Liver (tissue), 9 donors: ENCODE data around the gene LSM3. TPM values are rescaled to one million over a fixed set of nuclear protein-coding genes. Genes with fewer than 3 reads are reported as not detected.

Source experiments
- DNase-seq: peaks from one replicate; pipeline ENCODE4 v3.0.0-alpha.2; 2017; ENCODE audit warnings: low spot score
- H3K27ac ChIP-seq, 2 donors: one replicate each; pipeline ENCODE4 v1.7.0; 2013; ENCODE audit warnings: inconsistent platforms in 2 of 2, low read length in 2 of 2, control low read depth in 1 of 2, low read depth in 1 of 2, mild to moderate bottlenecking in 1 of 2
- H3K27me3 ChIP-seq, 4 donors: one replicate each; pipeline versions ENCODE4 v1.6.1 to v1.7.0; 2013; ENCODE audit warnings: low read length in 3 of 4, inconsistent platforms in 1 of 4, mild to moderate bottlenecking in 1 of 4, moderate library complexity in 1 of 4; ENCODE audit not compliant: control insufficient read depth in 4 of 4, insufficient read depth in 4 of 4
- H3K36me3 ChIP-seq, 4 donors: one replicate each; pipeline versions ENCODE4 v1.6.1 to v1.7.0; 2013; ENCODE audit warnings: low read length in 3 of 4, mild to moderate bottlenecking in 3 of 4, low read depth in 1 of 4, moderate library complexity in 1 of 4; ENCODE audit not compliant: control insufficient read depth in 4 of 4, insufficient read depth in 3 of 4
- H3K4me1 ChIP-seq, 4 donors: one replicate each; pipeline versions ENCODE4 v1.6.1 to v1.7.0; 2013; ENCODE audit warnings: low read length in 3 of 4, mild to moderate bottlenecking in 3 of 4, moderate library complexity in 1 of 4; ENCODE audit not compliant: control insufficient read depth in 4 of 4, insufficient read depth in 4 of 4
- H3K4me3 ChIP-seq, 3 donors: one replicate each; pipeline versions ENCODE4 v1.6.1 to v1.7.0; 2013; ENCODE audit warnings: low read length in 3 of 3, control low read depth in 1 of 3, low read depth in 1 of 3, mild to moderate bottlenecking in 1 of 3
- H3K9ac ChIP-seq, 2 donors: one replicate each; pipeline ENCODE4 v1.7.0; 2013; ENCODE audit warnings: low read length in 2 of 2, mild to moderate bottlenecking in 2 of 2, moderate library complexity in 2 of 2, control low read depth in 1 of 2, low read depth in 1 of 2
- H3K9me3 ChIP-seq, 4 donors: one replicate each; pipeline versions ENCODE4 v1.6.1 to v1.7.0; 2013; ENCODE audit warnings: low read length in 3 of 4; ENCODE audit not compliant: control insufficient read depth in 4 of 4
- CTCF ChIP-seq: fragments of 150-350 bp; IDR thresholded peaks from 2 replicates; pipeline ENCODE4 v1.5.1; 2017; ENCODE audit warnings: improper control_type of control experiment, low read depth, low read length; ENCODE audit not compliant: missing input control
- EGR1 ChIP-seq, 2 donors: IDR thresholded peaks; 2 replicates each; pipeline ENCODE4 v1.6.1; 2016 to 2018; ENCODE audit warnings: antibody characterized with exemption in 2 of 2, low read depth in 2 of 2
- FOXA1 ChIP-seq: IDR thresholded peaks from 2 replicates; pipeline ENCODE4 v1.6.1; 2016; ENCODE audit warnings: antibody characterized with exemption
- FOXA2 ChIP-seq: IDR thresholded peaks from 2 replicates; pipeline ENCODE4 v1.6.1; 2016; ENCODE audit warnings: antibody characterized with exemption
- GABPA ChIP-seq, 2 donors: IDR thresholded peaks in 1 of 2; conservative IDR thresholded peaks in 1 of 2; 2 replicates each; pipeline ENCODE4 v1.6.1; 2016; ENCODE audit warnings: antibody characterized with exemption in 2 of 2, mild to moderate bottlenecking in 1 of 2, moderate library complexity in 1 of 2
- HNF4G ChIP-seq: IDR thresholded peaks from 2 replicates; pipeline ENCODE4 v1.6.1; 2016; ENCODE audit warnings: antibody characterized with exemption
- JUND ChIP-seq, 2 donors: IDR thresholded peaks; 2 replicates each; pipeline ENCODE4 v1.6.1; 2016; ENCODE audit warnings: antibody characterized with exemption in 2 of 2
- MAX ChIP-seq: IDR thresholded peaks from 2 replicates; pipeline ENCODE4 v1.6.1; 2016; ENCODE audit warnings: antibody characterized with exemption
- NR2F2 ChIP-seq: IDR thresholded peaks from 2 replicates; pipeline ENCODE4 v1.6.1; 2016; ENCODE audit warnings: antibody characterized with exemption
- RAD21 ChIP-seq, 2 donors: IDR thresholded peaks; 2 replicates each; pipeline ENCODE4 v1.6.1; 2016; ENCODE audit warnings: antibody characterized with exemption in 2 of 2, mild to moderate bottlenecking in 2 of 2
- RXRA ChIP-seq, 2 donors: IDR thresholded peaks; 2 replicates each; pipeline ENCODE4 v1.6.1; 2017 to 2018; ENCODE audit warnings: antibody characterized with exemption in 2 of 2, mild to moderate bottlenecking in 1 of 2
- SP1 ChIP-seq: IDR thresholded peaks from 2 replicates; pipeline ENCODE4 v1.6.1; 2018; ENCODE audit warnings: antibody characterized with exemption, mild to moderate bottlenecking
- TAF1 ChIP-seq: conservative IDR thresholded peaks from 2 replicates; pipeline ENCODE4 v1.6.1; 2016; ENCODE audit warnings: antibody characterized with exemption, mild to moderate bottlenecking
- YY1 ChIP-seq: IDR thresholded peaks from 2 replicates; pipeline ENCODE4 v1.6.1; 2016; ENCODE audit warnings: antibody characterized with exemption, mild to moderate bottlenecking
- ZBTB33 ChIP-seq: IDR thresholded peaks from 2 replicates; pipeline ENCODE4 v1.6.1; 2016; ENCODE audit warnings: antibody characterized with exemption
- WGBS: extraction: QIAGEN DNeasy Blood & Tissue Kit; methylation state at CpG from one replicate; pipeline ENCODE4 v1.1.7; 2013; 5-methylcytosine and 5-hydroxymethylcytosine counted together
- polyA plus RNA-seq, 2 donors: library from polyadenylated mRNA; stranded (reverse) in 1 of 2; unstranded in 1 of 2; fragments of 200-250 nt in 1 of 2; fragments of >200 nt in 1 of 2; fragmentation: Nextera tagmentation in 1 of 2; extraction: Ambion mirVana in 1 of 2; gene quantifications; one replicate each; pipeline versions ENCODE4 v1.2.1 to v1.2.3, GENCODE V29; 2013 to 2015
- total RNA-seq, 2 donors: library from RNA; depleted of rRNA; stranded (reverse); fragments of >200 nt; gene quantifications; one replicate each; pipeline ENCODE4 v1.2.3, GENCODE V29; 2014
- TF ChIP-seq, protein P1 (sequence below): IDR thresholded peaks from 2 replicates; pipeline ENCODE4 v1.6.1; 2016; ENCODE audit warnings: antibody characterized with exemption, mild to moderate bottlenecking
- TF ChIP-seq, protein P2 (sequence below): IDR thresholded peaks from 2 replicates; pipeline ENCODE4 v1.6.1; 2016; ENCODE audit warnings: antibody characterized with exemption
- donor health status: healthy.
- donor health status: healthy.
- donor health status: healthy.
- donor health status: healthy.
- donor health status: healthy.

Gene LSM3
- total and polyA plus RNA-seq, 4 donors, result 3.7 to 17.0 (median 5.0) TPM

- no peak overlapping the region for H3K9ac ChIP-seq
- H3K4me1 ChIP-seq, result no peaks in the 10 kb centered on the region
- H3K4me3 ChIP-seq, result no peak overlapping the region
- WGBS, result 91% methylated on average over 14 of the region's 14 CpGs
- H3K36me3 ChIP-seq, result peaks cover 10 to 87% (median 74%) of the 10 kb centered on the region in 4 donors
- no peak for DNase-seq
- H3K27me3 ChIP-seq, result no peaks in the 10 kb centered on the region
- H3K9me3 ChIP-seq, result peaks cover 0 to 7% (median 2%) of the 10 kb centered on the region in 4 donors
- no peak for TF ChIP-seq GABPA (IDR thresholded peaks at IDR 0.05 in 1 of 2, conservative IDR thresholded peaks at IDR 0.05 in 1 of 2)
- no peak for TF ChIP-seq CTCF
- no peak for TF ChIP-seq NR2F2
- no peak for TF ChIP-seq HNF4G
- TF ChIP-seq, protein P1, sequence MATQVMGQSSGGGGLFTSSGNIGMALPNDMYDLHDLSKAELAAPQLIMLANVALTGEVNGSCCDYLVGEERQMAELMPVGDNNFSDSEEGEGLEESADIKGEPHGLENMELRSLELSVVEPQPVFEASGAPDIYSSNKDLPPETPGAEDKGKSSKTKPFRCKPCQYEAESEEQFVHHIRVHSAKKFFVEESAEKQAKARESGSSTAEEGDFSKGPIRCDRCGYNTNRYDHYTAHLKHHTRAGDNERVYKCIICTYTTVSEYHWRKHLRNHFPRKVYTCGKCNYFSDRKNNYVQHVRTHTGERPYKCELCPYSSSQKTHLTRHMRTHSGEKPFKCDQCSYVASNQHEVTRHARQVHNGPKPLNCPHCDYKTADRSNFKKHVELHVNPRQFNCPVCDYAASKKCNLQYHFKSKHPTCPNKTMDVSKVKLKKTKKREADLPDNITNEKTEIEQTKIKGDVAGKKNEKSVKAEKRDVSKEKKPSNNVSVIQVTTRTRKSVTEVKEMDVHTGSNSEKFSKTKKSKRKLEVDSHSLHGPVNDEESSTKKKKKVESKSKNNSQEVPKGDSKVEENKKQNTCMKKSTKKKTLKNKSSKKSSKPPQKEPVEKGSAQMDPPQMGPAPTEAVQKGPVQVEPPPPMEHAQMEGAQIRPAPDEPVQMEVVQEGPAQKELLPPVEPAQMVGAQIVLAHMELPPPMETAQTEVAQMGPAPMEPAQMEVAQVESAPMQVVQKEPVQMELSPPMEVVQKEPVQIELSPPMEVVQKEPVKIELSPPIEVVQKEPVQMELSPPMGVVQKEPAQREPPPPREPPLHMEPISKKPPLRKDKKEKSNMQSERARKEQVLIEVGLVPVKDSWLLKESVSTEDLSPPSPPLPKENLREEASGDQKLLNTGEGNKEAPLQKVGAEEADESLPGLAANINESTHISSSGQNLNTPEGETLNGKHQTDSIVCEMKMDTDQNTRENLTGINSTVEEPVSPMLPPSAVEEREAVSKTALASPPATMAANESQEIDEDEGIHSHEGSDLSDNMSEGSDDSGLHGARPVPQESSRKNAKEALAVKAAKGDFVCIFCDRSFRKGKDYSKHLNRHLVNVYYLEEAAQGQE, result no peak
- TF ChIP-seq, protein P2, sequence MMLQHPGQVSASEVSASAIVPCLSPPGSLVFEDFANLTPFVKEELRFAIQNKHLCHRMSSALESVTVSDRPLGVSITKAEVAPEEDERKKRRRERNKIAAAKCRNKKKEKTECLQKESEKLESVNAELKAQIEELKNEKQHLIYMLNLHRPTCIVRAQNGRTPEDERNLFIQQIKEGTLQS, result no peak
- TF ChIP-seq EGR1 (IDR thresholded peaks at IDR 0.05; ENCODE audit: low read depth in 2 of 2), result no peak
- no peak for TF ChIP-seq RAD21 (IDR thresholded peaks at IDR 0.05)
- TF ChIP-seq ZBTB33, result no peak
- no peak for TF ChIP-seq FOXA1
- no peak for TF ChIP-seq RXRA (IDR thresholded peaks at IDR 0.05)
- TF ChIP-seq TAF1, result no peak
- no peak for TF ChIP-seq JUND (IDR thresholded peaks at IDR 0.05)
- no peak for TF ChIP-seq MAX
- no peak for TF ChIP-seq YY1
- TF ChIP-seq SP1, result no peak
- no peak for TF ChIP-seq FOXA2
- H3K27ac ChIP-seq, result no peak overlapping the region
These were observed 20.2 kb upstream of the LSM3 start for GRCh38 chr3:14158370-14158769.

DNA sequence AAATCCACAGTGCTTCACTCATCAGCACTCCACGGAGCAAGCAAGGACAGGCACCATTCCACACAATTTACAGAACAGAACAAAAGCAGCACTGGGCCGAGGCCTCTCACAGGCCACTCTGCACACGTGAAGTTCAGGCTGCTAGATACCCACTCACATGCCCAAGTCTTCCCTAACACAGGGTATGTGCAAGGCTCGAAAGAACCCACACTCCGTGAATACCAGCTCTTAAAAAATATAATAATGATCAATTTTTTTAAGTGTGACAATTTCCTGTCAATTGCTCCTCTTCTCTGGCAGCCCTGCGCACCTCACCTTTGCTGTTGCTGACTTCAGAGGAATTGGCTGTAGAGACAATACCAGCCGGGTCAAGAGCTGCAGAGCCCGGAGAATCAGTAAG, 19.2 kb upstream of the LSM3 start:
- no peak overlapping the region for H3K9ac ChIP-seq
- H3K4me1 ChIP-seq, result no peaks in the 10 kb centered on the region
- peaks cover 13 to 85% (median 73%) of the 10 kb centered on the region in 4 donors for H3K36me3 ChIP-seq
- no peak for DNase-seq
- H3K4me3 ChIP-seq, result no peak overlapping the region
- peaks cover 0 to 7% (median 2%) of the 10 kb centered on the region in 4 donors for H3K9me3 ChIP-seq
- no peak overlapping the region for H3K27ac ChIP-seq
- no peaks in the 10 kb centered on the region for H3K27me3 ChIP-seq
- 98% methylated on average over 8 of the region's 8 CpGs for WGBS
- TF ChIP-seq SP1 (no peak), MAX (no peak), TAF1 (no peak), FOXA2 (no peak), RXRA (IDR thresholded peaks at IDR 0.05) (no peak), CTCF (no peak), YY1 (no peak), FOXA1 (no peak), GABPA (IDR thresholded peaks at IDR 0.05 in 1 of 2, conservative IDR thresholded peaks at IDR 0.05 in 1 of 2) (no peak), EGR1 (IDR thresholded peaks at IDR 0.05; ENCODE audit: low read depth in 2 of 2) (no peak)
- TF ChIP-seq, protein P2, result no peak
